GM18907 (cell line): Measurements from ENCODE around the gene PAK4.

Experiments
- ATAC-seq: cut with Tn5 transposase; IDR thresholded peaks from one replicate; pipeline ENCODE4 v1.9.1; 2021; ENCODE audit warnings: mild to moderate bottlenecking, moderate library complexity; ENCODE audit not compliant: unreplicated experiment

PAK4 gene

DNA sequence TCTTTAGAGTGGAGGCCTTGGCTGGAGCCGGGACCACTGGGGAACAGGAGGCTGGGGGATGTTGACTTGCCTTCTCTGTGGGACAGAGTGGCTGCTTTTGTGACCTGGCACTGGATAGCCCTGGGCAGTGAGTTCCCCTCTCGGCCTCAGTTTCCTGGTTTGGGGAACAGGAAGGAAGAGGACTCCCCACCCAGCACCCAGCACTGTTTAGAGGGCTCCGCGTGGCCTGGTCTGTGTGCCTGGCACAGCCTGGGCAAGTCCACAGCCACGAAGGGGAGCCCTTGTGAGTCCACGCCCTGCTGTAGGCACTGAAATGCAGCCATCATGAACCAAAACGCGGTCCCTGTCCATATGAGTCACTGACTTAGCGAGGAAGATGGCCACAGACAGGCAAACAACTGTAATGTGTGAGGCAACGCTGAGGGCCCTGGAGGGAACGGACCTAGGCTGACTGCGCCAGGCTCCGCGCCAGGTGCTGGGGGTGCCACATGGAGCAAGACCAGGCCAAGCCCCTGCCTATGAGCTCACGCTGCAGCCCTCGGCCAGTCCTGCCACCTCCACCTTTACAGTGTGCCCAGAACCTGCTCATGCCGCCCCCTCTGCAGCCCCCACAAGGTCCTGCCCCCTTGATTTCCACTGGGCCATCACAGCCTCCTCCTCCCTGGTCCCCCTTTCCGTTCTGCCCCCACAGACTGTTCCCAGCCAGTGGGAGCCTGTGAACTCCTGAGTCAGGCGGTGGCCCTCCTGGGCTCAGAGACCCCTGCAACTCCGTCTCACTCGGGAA is 35.5 kb downstream of the PAK4 start:
- no peak for ATAC-seq

DNA sequence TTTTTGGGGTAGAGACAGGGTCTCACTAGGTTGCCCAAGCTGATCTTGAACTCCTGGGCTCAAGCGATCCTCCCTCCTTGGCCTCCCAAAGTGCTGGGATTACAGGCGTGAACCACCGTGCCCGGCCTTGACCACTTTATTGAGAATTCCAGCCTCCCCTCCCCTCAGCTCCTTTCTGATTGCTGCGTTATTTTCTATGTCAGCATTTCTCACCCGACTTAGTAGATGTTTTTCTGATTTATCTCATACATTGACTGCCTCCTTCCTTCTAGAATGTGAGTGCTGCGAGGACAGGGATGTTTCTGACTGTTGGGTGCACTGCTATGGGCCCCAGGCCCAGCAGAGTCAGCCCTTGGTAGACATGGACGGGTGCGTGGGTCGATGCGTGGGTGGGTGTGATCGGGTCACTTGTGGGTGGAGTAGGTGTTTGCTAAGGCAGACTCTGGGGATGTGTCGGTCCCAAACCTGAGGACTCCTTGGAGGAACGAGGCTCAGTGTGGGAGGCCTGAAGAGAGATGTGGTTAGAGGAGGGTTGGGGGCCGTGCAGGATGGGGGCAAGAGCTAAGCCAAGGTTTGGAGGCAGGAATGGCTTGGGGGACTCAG is 37.0 kb downstream of the PAK4 start:
- ATAC-seq, result no peak

DNA sequence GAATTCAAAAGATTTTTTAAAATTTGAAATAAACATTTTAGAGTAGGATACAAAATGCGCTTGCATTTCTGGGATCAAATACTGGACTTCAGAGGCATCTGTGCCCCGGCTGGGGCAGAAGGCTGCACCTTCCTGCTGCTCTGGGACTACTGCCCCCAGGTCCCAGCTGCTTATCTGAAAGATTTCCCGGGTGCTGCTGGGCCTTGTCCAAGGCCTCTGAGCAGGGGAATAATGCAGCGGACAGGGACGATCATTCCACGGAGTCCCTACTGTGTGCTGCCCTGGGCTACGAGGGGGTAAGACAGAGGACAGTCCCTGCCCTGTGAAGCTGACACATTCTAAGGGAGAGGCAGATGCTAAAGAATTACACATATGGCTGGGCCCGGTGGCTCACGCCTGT is 38.0 kb downstream of the PAK4 start:
- ATAC-seq, result no peak

DNA sequence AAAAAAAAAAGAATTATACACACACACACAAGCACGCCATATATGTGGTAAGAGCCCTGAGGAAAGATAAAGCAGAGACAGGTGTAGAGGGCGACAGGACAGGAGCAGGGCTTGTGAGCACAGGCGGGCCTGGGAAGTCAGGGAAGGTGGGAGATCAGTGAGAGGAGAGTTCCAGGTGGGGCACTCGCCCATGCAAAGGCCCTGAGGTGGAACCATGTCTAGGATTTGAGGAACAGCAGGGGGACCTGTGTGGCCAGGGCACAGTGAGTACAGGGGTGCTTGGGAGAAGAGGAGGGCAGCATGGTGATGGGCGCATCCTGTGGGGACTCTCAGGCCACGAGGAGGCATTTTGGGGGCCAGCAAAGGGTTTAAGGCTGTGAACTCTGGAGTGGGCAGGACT is 38.7 kb downstream of the PAK4 start:
- no peak for ATAC-seq

DNA sequence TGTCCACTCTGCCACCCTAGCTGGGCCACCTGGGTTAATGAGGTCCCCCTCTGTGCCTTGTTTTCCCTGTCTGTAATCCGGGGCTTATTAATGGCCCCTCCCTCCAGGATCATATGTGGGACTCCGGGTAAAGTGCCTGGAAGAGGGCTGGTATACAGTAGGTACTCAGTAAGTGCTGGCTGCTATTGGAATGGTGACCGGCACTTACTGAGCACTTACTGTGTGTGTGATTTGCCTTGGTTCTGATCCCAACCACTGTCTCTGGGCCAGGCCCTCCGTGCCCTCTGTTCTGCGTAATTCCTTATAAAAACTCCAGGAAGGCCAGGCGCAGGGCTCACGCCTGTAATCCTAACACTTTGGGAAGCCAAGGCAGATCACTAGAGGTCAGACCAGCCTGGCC is 40.3 kb downstream of the PAK4 start:
- no peak for ATAC-seq

DNA sequence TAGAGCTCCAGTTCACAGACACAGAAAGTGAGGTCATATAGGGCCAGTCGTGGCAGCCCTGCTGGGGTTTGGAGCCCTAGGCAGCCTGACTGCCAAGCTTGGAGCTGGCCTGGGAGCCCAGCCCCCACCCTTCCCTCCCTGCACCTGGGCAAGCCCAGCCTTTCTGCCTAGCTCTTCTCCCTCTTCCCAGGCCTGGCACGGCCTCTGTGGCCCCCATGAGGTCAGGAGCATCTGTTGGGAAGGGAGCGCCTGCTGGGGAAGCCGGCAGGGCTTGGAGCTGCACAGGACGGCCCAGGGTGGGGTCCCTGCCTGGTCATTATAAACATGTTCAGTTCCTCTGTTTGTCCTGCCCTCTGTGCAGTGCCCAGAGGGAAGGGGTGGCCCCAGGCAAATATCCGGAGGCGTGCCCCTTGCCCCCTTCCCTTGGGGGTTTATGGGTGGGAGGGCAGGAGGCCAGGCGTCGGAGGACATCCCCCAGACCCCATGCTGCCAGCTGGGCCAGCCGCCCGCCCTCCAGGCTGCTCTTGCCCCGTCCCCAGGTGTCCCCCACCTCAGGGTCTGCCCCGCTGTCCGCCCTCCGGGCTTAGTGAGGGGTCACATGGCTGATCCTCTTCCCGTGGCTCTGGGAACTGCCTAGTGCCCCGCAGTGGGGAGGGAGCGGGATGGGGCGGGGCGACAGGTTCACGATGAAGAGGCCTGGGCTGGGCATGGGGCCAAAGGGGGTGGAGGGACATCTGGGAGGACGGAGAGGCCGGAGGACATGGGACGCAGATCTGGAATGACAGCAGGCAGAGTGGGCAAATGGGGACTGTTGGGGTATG is 41.2 kb downstream of the PAK4 start:
- ATAC-seq, result no peak

DNA sequence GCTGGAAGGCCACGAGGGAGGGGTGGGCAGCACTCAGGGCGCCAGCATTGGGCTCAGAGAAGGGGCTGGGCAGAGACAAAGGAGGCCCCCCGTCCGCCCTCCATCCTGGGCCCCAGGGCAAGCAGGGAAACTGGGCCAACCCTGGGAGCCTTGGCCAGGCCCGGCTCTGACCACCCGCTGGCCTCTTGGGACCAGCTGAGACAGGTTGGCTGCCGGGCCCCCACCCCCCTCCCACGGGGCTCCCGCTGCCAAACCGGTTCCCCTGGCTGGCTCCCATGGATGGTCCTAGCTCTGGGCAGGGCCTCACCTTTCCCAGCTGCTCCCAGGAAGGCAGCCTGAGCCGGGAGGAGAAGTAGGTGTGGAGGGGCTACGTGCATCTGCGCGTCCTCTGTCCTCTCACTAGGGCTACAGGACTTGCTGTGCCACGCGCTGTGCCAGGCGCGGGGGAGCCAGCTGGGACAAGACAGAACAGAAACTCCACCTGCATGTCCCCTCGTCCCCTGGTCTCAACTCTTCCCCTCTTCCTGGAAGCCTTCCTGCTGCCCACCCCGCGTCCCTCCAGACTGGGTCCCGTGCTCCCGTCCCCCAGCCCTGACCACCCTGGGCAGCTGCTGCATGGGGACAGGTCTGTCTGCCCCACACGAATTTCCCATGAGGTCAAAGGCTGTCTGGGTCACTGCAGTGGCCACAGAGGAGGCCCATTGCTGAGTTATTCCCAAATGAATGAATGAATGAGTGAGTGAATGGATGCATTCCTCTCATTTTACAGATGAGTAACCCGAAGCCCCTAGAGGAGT is 42.1 kb downstream of the PAK4 start:
- ATAC-seq, result no peak

DNA sequence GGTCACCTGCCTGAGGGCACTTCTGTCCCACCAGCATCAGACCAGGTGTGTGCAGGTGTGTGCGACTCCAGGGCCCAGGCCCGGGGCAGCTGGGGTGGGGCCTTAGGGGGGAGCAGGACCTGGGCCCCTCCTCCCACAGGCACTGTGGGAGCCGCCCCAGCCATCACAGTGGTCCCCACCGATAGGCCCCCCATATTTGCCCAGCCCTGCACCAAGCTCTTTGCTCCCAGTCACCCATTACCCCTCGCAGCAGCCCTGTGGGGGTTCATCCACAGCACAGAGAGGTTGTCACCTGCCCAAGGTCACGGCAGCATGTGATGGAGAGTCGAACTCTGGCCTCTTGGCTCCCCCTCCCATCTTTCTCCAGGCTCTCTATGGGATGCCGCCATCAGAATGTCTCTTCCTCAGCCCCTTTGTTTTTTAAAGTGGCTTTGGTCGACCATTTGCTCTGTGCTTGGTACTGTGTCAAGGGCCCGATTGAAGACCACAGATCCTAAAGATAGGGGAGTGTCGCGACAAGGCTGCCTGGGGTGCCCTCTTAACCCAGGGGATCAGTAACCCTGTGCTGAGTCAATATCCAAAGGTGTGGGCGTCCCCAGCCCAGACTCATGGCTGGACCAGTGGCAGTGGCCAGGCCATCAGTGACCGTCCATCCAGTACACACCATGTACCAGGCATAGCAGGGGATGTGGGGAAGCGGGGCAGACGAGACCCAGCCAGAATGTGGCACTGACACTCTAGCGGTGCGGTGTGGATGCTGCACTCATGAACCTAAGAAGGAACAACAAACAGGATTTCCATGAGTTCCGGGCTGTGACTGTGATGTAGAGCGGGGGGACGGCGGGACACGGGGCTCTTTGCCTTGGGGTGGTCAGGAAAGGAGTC is 42.9 kb downstream of the PAK4 start:
- no peak for ATAC-seq

DNA sequence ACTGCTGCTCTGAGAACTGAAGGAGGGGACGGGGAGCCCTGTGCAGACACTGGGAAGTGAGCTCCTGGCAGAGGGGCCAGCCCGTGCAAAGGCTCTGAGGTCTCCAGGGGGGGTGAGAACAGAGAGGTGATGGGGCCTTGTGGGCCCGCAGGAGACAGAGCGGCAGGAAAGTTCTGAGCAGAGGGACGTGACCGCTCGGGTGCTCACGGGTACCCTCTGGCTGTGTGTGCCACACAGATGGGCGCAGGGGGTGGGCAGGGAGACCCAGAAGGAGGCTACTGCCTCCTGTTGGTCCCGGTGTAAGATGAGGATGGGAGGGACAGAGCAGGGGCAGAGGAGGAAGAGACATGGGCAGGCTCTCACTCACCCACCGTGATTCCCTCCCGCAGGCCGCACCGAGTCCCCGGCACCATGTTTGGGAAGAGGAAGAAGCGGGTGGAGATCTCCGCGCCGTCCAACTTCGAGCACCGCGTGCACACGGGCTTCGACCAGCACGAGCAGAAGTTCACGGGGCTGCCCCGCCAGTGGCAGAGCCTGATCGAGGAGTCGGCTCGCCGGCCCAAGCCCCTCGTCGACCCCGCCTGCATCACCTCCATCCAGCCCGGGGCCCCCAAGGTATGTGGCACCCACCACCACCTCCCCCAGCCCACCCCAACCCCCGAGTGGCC is 43.7 kb downstream of the PAK4 start:
- no peak for ATAC-seq

DNA sequence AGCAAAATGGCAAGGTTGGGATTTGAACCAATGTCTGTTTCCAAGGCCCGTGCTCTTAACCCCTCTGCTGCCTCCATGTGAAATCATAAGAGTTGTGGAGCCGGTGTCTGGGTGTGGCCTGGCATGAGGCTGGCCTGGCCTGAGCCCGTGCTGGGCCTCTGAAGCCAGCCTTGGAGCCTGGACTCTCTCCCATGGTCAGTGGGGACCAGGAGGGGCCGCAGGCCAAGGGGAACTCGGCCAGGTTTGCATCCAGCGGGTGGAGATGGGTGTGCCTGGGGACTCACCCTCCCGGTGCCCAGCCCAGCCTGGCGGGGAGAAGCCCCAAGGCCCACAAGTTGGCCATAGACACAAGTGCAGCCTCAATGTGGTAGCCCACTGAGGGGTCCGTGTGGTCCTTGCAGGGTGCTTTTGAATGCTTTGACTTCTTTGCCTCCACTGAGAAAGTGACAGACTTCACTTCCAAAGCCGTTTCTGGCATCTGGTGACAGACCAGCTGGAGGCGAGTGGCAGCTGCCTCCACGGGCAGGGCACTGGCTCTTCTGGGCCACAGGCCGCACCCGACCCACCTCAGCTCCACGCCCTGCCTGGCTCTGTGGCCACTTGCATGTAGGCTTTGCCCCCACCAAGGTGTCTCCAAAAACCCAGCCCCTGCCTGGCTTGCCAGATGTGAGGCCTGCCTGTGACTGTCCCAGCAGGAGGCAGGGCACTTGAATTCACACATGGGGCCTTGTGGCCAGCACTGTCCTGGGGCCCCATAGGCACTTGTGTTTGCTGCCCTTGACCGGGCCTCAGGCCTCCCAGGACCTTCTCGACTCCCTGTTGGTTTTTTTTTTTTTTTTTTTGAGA is 45.0 kb downstream of the PAK4 start:
- no peak for ATAC-seq

DNA sequence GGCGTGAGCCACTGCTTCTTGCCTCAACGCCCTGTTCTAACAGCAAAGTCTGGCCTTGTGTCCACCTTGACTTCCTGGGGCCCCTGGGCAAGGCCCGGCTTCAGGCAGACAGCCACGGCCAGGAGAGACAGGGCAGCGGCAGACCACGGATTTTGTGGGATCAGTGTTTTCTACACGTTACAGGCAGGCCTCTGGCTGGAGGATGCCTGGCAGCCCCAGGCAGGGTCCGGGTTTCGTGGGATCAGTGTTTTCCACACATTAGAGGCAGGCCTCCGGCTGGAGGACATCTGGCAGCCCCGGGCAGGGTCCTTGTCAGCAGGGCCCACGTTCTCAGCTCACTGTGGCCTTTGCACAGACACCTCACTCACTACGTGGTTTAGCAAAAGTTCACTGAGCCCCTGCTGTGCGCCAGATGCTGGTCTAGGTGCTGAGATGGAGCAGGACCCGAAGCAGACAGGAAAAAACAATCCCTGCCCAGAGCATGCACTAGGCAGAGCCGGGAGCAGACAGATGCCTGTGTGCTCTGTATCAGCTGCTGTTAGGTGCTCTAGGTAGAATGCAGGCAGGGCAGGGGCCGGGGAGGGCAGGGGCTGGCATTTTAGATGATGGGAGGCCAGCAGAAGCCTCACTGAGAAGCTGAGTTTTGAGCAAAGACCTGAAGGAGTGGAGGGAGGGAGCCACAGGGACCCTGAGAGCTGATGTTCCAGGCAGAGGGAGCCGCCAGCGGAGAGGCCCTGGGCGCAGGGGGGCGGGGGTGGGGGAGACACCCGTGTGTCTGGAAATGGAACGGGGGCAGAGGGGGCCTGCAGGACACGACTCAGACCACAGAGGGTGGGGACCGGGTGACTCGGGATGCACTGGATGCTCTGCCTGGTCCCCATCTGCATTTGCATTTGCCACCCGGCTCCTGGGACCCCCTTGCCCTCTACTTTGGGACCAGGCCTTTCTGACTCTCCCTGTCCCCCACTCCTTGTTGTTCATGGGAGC is 46.2 kb downstream of the PAK4 start:
- ATAC-seq, result no peak

DNA sequence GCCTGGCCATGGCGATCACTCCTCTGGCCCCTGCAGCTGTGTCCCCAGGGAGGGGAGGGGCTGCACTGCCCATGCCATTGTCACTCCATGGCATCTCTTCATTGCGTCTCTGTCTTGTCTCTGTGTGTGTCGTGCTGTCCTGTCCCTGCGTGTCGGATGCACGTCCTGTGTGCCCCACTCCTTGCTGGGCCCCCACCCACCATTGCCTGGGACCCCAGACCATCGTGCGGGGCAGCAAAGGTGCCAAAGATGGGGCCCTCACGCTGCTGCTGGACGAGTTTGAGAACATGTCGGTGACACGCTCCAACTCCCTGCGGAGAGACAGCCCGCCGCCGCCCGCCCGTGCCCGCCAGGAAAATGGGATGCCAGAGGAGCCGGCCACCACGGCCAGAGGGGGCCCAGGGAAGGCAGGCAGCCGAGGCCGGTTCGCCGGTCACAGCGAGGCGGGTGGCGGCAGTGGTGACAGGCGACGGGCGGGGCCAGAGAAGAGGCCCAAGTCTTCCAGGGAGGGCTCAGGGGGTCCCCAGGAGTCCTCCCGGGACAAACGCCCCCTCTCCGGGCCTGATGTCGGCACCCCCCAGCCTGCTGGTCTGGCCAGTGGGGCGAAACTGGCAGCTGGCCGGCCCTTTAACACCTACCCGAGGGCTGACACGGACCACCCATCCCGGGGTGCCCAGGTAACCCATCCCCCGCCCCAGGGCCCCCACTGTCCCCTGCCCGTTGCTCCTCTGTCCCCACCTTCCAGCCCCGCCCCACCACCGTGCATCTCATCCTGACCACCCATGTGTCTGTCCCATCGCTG is 47.3 kb downstream of the PAK4 start:
- no peak for ATAC-seq

DNA sequence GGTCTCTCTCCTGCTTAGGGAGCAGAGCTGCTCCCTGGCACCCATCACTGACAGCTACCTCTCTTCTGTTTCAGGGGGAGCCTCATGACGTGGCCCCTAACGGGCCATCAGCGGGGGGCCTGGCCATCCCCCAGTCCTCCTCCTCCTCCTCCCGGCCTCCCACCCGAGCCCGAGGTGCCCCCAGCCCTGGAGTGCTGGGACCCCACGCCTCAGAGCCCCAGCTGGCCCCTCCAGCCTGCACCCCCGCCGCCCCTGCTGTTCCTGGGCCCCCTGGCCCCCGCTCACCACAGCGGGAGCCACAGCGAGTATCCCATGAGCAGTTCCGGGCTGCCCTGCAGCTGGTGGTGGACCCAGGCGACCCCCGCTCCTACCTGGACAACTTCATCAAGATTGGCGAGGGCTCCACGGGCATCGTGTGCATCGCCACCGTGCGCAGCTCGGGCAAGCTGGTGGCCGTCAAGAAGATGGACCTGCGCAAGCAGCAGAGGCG is 48.0 kb downstream of the PAK4 start:
- ATAC-seq, result no peak

DNA sequence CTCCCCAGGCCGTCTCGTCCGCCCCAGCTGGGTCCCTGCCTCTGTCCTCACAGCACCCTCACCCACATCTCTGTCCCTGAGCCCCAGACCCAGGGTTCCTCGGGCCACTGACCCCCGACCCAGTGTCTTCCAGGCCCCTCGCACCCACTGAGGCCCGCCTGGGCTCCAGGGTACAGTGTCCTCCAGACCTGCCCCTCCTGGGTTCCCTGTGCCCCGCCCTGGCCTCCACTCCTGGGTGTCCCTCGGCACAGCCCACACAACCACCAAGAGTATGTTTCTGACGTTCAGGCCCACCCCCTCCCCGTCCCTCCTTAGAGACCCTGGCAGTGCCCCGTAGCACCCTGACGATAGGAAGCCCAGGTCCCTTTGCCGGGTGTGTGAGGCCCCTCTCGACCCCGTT is 48.6 kb downstream of the PAK4 start:
- no peak for ATAC-seq

DNA sequence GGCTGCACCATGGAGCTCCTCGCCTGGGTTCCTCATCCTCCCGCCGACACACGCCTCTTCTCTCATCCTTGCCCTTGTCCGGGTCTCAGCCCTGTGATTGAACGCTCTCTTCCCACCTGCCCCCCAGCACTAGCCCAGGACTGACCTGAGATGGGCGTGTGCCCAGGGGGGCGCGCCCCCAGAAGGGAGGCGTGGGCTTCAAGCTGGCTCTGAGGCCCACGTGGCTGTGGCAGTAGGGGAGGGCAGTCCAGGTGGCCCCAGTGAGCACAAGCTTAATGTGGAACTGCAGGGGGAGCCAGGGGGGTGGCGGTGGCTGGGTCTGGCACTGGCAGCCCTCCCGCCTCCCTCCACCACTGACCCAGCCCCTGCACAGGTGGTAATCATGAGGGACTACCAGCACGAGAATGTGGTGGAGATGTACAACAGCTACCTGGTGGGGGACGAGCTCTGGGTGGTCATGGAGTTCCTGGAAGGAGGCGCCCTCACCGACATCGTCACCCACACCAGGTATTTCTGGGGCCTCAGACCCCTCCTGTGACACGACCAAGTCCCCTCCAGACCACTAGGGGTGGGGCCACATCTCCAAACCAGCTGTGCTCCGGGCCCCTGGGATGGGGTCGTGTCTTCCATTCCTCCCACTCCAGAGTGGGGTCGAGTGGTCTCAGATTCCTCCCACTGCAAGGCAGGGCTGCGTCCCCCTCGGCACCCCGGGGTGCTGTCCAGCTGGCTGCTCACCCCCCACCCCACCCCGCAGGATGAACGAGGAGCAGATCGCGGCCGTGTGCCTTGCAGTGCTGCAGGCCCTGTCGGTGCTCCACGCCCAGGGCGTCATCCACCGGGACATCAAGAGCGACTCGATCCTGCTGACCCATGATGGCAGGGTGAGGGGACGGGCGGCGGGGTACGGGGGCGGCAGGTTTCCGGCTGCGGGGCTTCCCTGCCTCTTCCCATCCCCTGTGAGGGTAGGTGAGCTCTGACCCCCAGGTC is 49.3 kb downstream of the PAK4 start:
- no peak for ATAC-seq
